MCF 10A (cell line): ENCODE measurements around the gene REG1A. TPM values are rescaled to one million over a fixed set of nuclear protein-coding genes. Genes with fewer than 3 reads are reported as not detected.

Source experiments
- BruUV-seq: library from RNA; stranded (reverse); fragments of 400-500 nt; replicated peaks from 2 replicates; lab custom pipeline; 2021; lab: Mats Ljungman, UMichigan
- CTCF ChIA-PET: fragments of 300-600 bp; sonication (Branson Sonifier 250); formaldehyde crosslinking; extraction: SDS; loops from one replicate; lab custom pipeline; 2021; ENCODE audit warnings: antibody characterized with exemption, inconsistent platforms; lab: Yijun Ruan, JAX
- POLR2A ChIA-PET: fragments of 300-600, 350-650 bp; sonication (Branson Sonifier 250); formaldehyde crosslinking; extraction: SDS; loops from one replicate; lab custom pipeline; 2020; ENCODE audit warnings: antibody characterized with exemption, inconsistent platforms; lab: Yijun Ruan, JAX
- DNase-seq: peaks from one replicate; pipeline ENCODE4 v3.0.0-alpha.2; 2018; ENCODE audit not compliant: unreplicated experiment
- H3K27ac Mint-ChIP-seq: one replicate; pipeline ENCODE4 v1.8.0; 2022; ENCODE audit warnings: mild to moderate bottlenecking, low read depth, mixed read lengths; ENCODE audit not compliant: unreplicated experiment
- H3K27me3 Mint-ChIP-seq: one replicate; pipeline ENCODE4 v1.8.0; 2022; ENCODE audit warnings: mixed read lengths; ENCODE audit not compliant: insufficient read depth, unreplicated experiment
- H3K36me3 Mint-ChIP-seq: one replicate; pipeline ENCODE4 v1.8.0; 2022; ENCODE audit warnings: mild to moderate bottlenecking, moderate library complexity, mixed read lengths; ENCODE audit not compliant: insufficient read depth, unreplicated experiment
- H3K4me1 Mint-ChIP-seq: one replicate; pipeline ENCODE4 v1.8.0; 2022; ENCODE audit warnings: mixed read lengths; ENCODE audit not compliant: insufficient read depth, unreplicated experiment
- H3K4me3 Mint-ChIP-seq: one replicate; pipeline ENCODE4 v1.8.0; 2022; ENCODE audit warnings: mild to moderate bottlenecking, moderate library complexity, mixed read lengths; ENCODE audit not compliant: unreplicated experiment
- H3K9me3 Mint-ChIP-seq: one replicate; pipeline ENCODE4 v1.8.0; 2022; ENCODE audit warnings: mixed read lengths; ENCODE audit not compliant: unreplicated experiment
- intact Hi-C: fragments of 100-400 bp; cut with micrococcal nuclease; formaldehyde crosslinking; loops from 2 replicates; pipeline ENCODE4 v1.14.1; 2022
- total RNA-seq: library from RNA; stranded (reverse); gene quantifications from 2 replicates; pipeline ENCODE4 v1.2.3, GENCODE V29; 2022
- TF ChIP-seq, protein P1 (sequence below): fragments of 200-600 bp; IDR thresholded peaks from one replicate; pipeline ENCODE4 v1.8.0; 2022; ENCODE audit warnings: antibody characterized with exemption, mild to moderate bottlenecking; ENCODE audit not compliant: unreplicated experiment

REG1A gene
- total RNA-seq, 1 experiment from 2014 or later: not detected

DNA sequence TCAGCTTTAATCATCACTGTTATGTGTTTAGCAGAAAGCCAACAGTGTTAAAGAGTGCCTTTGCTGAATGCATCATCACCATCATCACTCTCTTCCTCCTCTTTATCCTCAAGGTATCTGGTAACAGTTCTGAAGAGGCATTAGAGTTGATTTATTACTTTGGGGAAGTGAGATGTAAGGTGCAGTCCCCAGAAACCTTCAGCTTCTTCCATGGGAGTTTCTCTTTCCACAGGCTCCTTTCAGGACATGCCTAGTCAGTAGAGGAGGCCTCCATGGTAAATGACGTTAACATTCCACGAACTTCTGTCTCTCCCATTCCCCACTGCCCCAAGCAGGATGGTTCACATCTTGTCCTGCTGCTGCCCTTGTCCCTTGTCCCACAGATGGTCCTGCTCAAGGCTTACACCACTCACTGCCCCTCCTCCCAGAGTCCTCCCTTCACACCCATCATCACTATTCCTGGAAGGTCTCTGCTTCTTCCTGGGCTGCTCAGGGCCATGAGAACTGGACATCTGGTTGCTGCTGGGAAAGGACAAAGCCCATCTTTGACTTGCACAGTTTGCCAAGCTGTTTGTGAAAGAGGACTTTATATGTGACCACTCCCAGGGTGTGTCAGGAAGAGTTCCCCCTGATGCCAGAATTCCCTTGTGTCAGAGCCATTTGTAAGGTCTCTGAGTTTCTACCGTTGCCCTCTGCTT is 5.3 kb upstream of the REG1A start:
- H3K4me3 Mint-ChIP-seq: no peak overlapping the region
- no peaks in the 10 kb centered on the region for H3K27me3 Mint-ChIP-seq
- no peak for DNase-seq
- no TSS peak for BruUV-seq
- intact Hi-C loops: no loop called here
- no peak overlapping the region for H3K27ac Mint-ChIP-seq
- TF ChIP-seq, protein P1, sequence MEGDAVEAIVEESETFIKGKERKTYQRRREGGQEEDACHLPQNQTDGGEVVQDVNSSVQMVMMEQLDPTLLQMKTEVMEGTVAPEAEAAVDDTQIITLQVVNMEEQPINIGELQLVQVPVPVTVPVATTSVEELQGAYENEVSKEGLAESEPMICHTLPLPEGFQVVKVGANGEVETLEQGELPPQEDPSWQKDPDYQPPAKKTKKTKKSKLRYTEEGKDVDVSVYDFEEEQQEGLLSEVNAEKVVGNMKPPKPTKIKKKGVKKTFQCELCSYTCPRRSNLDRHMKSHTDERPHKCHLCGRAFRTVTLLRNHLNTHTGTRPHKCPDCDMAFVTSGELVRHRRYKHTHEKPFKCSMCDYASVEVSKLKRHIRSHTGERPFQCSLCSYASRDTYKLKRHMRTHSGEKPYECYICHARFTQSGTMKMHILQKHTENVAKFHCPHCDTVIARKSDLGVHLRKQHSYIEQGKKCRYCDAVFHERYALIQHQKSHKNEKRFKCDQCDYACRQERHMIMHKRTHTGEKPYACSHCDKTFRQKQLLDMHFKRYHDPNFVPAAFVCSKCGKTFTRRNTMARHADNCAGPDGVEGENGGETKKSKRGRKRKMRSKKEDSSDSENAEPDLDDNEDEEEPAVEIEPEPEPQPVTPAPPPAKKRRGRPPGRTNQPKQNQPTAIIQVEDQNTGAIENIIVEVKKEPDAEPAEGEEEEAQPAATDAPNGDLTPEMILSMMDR: no peak
- H3K36me3 Mint-ChIP-seq: no peaks in the 10 kb centered on the region
- peaks cover 26% of the 10 kb centered on the region for H3K9me3 Mint-ChIP-seq
- ChIA-PET CTCF (interaction anchor here (0.5 to 0.7 kb wide), 2 partner anchors 24 to 842 kb away, joined by 3 to 7 read pairs; no protein-coding TSS in a partner anchor), POLR2A (no interaction called here)
- no peaks in the 10 kb centered on the region for H3K4me1 Mint-ChIP-seq

DNA sequence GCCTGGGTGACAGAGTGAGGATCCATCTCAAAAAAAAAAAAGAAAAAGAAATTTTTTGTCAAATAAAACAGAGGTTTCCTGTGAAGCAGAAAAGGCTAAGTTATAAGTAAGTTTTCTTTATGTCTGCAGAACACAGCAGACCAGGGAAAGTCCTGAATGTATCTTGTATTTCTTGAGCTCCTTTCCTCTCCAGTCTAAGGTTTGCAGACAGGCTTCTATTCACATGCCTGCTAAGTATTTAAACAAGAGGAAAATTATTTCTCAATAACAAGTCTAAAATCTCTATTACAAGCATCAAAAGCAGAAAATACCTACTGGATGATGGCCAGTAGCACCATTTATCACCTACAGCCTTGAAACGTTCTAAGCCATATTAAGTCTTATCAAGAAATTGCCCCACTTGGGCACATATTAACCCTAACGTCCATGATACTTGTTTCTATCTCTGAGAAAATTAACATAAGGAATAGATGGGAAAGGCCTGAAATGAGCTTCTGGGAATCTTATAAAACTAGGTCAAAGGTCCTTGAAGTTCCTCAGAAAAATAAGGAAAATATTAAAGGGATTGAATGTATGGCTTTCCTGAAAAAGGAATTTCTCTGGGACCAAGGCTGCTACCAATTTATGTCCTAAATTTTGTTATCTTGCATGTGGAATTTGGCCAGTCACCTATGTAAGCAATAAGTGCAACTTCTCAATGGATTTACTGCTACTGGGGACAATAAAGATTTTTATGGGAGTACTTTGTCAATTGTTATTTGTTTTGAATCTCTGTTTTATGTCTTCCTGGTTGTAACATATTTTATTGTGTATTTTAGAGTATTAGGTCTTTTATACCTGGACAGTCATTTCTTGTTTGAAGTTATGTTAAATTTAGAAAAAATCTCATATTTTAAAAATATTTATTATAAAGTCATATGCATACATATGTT is 3.0 kb upstream of the REG1A start:
- intact Hi-C loops: no loop called here

DNA sequence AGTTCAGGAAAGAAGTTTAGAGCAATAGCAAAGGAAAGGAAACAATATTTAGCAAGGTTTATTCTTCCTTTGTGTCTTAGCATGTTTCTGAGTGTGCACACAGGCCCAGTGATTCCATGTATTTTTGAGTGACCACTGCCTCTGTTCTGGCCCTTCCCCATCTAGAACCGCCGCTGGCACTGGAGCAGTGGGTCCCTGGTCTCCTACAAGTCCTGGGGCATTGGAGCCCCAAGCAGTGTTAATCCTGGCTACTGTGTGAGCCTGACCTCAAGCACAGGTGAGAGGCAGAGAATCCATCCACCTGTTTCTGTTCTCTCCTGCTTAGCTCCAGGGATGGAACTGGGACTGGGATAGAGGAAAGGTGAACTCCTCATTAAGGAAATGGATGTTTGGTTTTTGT is 2.4 kb downstream of the REG1A start:
- ChIA-PET POLR2A (no interaction called here), CTCF (no interaction called here)
- H3K27me3 Mint-ChIP-seq: no peaks in the 10 kb centered on the region
- no peak overlapping the region for H3K27ac Mint-ChIP-seq
- no peaks in the 10 kb centered on the region for H3K4me1 Mint-ChIP-seq
- peaks cover 12% of the 10 kb centered on the region for H3K9me3 Mint-ChIP-seq
- no peak for DNase-seq
- H3K4me3 Mint-ChIP-seq: no peak overlapping the region
- BruUV-seq: no TSS peak
- no peaks in the 10 kb centered on the region for H3K36me3 Mint-ChIP-seq
- TF ChIP-seq, protein P1: no peak
- intact Hi-C loops: no loop called here

More for the DNA sequence above, 3.0 kb upstream of the REG1A start:
- DNase-seq: no peak
- Mint-ChIP-seq H3K27ac (no peak overlapping the region), H3K4me3 (no peak overlapping the region), H3K4me1 (no peaks in the 10 kb centered on the region), H3K36me3 (no peaks in the 10 kb centered on the region), H3K9me3 (peaks cover 26% of the 10 kb centered on the region), H3K27me3 (no peaks in the 10 kb centered on the region)
- TF ChIP-seq, protein P1: no peak
- POLR2A ChIA-PET: no interaction called here
- no TSS peak for BruUV-seq
- CTCF ChIA-PET: no interaction called here
